ENCODE measurements around the gene CNGA1.
"Not testable (repeated sequence)": the region's sequence is repeated elsewhere in the genome, so short reads cannot be mapped to it uniquely, and the experiment has no call there.

CNGA1 gene

DNA sequence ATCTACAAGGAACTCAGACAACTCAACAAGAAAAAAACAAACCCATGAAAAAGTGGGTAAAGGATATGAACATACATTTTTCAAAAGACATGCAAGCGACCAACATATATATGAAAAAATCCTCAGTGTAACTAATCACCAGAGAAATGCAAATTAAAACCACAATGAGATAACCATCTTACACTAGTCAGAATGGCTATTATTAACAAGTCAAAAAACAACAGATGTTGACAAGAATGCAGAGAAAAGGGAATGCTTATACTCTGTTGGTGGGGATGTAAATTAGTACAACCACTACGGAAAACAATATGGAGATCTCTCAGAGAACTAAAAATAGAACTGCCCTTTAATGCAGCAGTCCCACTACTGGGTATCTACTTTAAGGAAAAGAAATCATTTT is 12.2 kb upstream of the CNGA1 start:
- no peak for DNase-seq

DNA sequence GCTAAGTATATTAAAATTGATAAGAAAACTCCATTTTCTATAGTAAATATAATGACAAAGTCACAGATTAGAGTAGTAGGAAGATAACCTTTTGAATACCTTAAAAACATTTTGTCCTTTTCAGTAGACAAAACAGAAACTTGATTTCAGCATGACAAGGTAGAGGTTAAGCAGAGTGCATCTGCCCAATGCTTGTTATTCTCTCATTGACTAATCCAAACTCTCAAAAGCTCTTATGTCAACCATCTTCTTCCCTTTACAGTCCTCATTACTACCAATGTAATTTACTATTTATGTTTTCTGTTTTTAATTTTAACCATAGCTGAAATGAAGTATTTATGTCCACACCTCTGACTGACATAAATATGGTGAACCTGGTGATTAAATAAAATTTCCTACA is 11.2 kb upstream of the CNGA1 start:
- DNase-seq = no peak

DNA sequence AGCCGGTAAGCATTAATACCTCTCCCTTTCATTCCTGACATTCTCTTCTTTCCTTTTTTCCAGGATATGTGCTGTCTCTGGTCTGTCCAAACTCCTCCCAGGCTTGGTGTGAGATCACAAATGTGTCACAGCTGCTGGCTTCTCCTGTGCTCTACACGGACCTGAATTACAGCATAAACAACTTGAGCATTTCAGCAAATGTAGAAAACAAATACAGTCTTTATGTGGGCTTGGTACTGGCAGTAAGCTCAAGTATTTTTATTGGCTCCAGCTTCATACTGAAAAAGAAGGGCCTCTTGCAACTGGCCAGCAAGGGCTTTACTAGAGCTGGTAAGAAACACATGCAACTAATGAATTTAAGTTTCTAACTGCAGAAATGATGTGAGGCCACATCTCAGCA is 8.5 kb upstream of the CNGA1 start:
- DNase-seq = no peak

DNA sequence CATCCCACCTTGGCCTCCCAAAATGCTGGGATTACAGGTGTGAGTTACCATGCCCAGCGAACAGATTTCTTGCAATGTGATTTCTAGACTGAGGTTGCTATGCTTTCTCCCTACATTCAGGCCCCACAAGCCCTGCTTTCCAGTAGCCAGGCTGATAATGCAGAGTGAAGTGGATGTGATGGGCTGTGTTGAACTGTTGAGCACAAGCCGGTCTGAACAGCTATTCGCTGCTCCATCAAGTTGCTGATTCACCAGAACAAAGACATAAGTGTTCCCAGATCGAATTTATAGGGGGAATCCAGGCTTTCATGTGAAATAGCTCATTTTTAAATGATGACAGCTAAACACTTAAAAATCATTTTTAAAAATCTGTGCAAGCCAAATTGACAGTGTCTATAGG is 8.0 kb upstream of the CNGA1 start:
- DNase-seq = no peak

DNA sequence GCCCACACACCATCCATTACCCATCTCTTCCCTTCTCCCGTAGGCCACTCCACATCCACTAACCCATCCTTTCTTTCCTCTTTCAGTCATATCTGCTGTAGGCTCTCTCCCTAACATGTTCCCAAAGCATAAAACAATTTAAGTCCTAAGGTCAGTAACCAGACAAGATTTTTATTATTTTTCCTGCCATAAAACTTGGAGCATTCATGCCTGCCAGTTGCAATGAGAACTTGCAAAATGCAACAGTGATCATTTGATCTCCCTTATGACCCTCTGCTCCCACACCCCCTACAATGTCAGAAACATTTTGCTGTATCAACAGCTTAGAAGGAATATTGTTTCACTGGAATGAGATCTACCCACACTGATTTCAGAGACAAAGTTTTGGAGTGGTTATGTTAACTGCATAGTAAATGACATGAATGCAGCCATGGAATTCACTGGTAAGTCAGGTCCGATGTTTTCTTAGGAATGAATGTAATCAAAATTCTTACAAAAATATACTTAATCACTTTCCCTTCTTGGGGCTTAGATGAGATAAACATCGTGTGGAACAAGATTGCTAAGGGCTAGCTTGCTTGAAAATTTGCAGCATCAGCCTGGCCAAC is 5.8 kb upstream of the CNGA1 start:
- DNase-seq = no peak

DNA sequence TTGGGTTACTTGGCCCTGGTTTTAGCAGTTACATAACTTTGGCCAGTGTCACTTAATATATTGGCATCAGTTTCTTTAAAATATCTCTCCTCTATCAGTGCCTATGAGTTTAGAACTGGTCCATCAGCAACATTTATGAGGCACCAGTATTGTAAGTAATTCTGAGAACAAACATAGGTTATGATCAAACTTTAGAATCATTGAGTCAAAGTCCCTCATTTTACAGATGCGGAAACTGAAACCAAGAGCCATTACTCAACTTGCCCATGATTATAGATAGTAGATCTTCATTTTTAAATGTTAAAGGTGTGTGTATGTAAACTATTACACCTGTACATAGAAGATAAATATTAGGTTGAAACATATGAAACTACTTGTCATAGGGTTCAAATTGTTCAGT is 4.6 kb upstream of the CNGA1 start:
- DNase-seq = no peak

DNA sequence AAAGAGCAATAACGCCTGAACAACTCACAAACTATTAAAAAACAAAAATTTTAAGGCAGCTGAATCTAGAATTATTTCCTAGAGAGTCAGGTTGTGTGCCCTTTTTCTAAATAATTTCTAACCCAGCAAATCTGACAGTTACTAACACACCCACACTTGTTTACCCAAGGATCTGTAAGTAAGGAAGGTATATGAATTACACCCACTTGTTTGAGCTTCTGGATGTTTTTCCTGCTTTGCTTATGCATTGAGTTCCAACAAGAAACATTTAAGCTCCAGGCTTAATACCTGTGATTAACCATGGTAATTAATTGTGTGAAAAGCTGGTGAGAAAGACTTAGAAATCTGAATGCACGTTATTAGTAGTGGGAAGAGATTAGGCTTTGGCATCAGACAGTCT is 1.6 kb upstream of the CNGA1 start:
- DNase-seq = no peak

DNA sequence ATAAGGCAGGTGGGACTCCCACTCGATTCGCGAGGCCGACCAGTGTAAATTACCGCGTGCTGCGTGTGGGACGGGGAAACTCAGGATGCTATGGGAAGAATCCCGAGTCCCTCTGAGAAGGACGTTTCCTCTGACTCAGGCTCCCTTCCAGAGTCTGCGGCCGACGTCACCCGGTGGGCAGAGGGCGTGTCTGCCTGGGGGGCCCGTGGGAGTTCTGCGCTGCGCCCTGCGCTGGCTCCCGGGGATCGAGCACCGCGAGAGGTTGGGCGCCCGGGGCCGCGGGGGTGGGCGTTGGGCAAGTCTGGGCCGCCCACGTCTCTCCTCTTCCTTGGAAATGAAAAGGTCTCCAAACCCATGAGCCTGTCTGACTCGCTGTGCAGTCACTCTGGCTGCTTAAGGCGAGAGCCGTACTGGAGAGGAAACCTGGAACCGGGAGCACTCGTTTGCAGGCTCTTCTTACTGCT is 659 bp upstream of the CNGA1 start:
- DNase-seq = no peak

DNA sequence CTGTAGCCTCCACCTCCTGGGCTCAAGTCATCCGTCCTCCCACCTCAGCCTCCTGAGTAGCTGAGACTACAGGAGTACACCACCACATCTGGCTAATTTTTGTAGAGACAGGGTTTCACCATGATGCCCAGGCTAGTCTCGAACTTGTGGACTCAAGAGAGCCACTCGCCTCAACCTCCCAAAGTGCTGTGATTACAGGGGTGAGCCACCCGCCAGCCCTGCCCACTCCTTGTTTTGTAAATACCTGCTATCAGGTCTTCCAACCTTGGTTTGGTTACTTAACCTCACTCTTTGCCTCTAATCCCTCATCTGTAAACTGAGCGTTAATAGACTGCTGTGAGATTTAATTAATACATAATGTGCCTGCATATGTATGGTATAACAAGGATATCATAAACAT is 803 bp downstream of the CNGA1 start:
- DNase-seq = no peak

DNA sequence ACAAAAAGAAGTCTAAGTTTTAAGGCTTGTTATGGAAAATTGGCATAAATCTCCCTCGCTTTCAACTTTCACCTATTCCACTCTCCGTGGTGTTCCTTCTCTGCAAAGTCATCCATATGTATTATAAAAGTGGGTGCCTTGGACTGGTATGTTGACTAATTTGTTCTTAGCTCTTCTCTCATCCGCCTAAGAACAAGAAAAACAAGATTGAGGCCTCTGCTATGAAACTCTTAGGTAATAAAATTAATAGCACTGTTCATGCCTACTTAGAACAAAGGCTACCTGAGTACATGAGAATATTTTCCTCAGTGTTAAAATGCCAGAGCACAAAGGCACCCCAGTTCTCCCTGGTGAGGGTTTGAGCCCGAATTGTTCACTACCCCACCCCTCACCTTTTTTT is 1.3 kb downstream of the CNGA1 start:
- DNase-seq = no peak

DNA sequence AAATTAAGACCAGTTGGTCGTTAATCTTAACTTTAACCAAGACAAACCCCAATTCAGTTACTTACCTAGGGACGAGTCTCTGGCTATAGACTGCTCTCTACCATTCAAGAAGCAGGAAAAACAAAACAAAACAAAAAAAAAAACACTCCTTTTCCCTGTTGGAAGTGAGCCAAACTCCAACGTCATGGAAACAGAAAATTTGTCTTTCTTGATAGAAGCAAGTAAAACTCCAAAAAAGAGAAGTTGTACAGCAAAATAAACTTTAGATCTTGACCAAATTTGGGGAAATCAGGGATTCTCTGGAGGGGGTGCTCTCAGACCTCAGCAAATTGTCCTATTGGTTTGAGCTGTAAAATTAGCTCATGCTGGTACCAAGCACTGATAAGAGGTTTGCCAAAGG is 3.7 kb downstream of the CNGA1 start:
- DNase-seq = no peak

DNA sequence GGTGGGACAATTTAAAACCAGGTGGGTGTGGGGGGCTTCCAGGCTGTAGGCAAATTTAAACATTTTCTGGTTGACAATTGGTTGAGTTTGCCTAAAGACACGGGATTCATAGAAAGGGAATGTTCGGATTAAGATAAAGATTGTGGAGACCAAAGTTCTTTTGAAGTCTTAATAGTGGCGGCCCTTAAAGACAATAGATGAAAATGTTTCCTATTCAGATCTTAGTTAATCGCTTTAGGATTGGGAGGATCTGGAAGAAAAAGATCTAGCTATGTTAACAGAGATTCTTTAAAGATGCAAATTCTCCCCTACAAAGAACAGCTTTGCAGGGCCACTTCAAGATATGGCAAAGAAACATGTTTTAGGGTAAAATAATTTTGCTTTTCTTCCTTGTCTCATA is 4.8 kb downstream of the CNGA1 start:
- DNase-seq = no peak

DNA sequence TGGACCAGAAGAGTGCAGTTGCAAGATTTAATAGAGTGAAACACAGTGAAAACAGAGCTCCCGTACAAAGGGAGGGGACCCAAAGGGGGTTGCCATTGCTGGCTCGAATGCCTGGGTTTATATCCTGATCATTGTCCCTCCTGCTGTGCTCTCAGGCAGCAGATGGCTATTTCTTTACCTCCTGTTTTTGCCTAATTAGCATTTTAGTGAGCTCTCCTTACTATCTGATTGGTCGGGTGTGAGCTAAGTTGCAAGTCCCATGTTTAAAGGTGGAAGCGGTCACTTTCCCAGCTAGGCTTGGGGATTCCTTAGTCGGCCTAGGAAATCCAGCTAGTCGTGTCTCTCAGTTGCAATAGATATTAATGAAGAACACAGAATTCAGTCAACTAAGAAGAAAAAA is 5.6 kb downstream of the CNGA1 start:
- not testable (repeated sequence) for DNase-seq

DNA sequence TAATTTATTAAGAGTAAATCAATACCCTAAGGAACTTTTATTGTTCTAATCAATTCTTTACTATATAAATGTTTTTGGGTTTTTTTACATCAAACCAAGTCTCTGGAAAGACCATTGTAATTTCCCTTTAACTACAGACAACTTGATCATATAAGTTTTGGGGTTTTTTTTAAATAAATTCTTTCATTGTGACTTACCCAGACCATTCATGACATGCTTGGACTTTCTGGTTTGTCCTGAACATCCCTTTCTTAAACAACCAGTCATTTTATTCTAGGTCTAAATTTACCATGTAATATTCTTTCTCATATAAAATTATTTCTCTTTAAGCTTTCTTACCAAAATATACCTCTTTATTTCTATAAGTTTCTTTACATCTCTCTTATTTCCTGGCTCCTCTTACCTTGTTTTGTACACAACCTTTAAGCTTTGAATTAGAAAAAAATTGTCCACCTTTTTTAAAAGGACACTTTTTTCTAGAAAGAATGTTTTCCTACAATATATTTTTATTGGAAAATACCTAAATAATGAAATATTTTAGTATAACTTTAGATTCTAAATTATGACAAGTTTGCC is 8.4 kb downstream of the CNGA1 start:
- DNase-seq = no peak

DNA sequence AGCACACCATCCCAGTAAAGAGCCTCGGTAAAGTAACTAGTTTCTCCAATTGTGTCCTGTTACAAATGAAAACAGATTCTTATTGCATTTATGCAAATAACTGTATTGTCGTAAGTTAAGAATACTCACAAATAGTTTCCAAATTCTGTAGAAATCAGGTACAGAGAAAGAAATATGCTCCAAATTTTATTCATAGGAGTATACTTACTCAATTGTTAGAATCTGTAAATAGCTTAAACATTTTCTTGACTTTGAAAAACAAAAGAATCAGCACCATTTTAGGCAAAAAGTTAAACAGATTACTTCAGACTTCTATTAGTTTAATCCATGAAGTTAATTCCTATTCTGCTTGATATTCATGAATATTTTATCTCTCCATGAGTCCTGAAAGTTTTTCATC is 10.7 kb downstream of the CNGA1 start:
- no peak for DNase-seq

DNA sequence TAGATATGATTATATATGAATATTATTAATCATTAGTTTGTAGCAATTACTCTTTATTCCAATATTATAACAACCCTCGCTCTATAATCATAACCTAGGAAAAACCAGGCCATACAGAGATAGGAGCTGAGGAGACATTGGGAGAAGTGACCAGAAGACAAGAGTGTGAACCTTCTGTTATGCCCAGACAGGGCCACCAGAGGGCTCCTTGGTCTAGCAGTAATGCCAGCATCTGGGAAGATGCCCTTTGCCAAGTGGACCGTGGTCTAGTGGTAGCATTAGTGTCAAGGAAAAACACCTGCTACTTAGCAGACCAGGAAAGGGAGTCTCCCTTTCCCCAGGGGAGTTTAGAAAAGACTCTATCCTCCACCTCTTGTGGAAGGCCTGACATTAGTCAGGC is 12.9 kb downstream of the CNGA1 start:
- not testable (repeated sequence) for DNase-seq

DNA sequence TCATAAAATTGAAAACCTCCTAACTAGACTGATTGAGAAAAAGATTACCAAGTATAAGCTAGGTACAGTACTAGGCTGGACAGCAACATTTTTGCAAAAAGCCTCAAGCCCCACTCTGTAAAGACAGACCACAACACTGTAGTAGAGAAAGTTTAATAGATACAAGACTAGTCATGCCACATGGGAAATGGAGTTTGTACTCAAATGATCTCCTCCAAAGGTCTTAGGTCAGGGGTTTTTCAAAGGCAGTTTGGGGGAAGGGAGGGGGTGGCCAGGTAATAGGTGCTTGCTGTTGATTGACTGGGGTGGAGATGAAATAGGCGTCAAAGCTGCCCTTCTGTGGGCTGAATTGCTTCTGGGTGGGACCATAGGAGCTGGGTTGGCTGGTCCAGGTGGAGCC is 14.2 kb downstream of the CNGA1 start:
- DNase-seq = no peak

DNA sequence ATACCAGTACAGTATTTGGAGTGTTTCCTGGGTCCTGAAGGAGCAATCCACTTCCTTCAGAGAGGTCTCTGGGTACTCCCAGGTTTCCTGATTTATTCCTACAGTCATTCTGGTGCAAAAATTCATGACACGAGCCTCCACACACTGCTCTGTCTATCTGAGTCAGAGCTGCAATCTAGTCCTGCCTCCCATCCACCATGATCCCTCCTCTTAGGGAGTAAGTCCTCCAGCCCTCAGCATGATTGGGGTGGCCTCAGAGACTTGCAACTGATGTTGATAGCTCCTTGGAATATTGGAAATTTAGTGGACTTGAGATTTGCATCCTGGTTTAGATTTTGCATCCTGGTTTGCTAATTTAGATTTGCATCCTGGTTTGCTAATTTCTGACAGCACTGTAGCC is 20.5 kb downstream of the CNGA1 start:
- no peak for DNase-seq

DNA sequence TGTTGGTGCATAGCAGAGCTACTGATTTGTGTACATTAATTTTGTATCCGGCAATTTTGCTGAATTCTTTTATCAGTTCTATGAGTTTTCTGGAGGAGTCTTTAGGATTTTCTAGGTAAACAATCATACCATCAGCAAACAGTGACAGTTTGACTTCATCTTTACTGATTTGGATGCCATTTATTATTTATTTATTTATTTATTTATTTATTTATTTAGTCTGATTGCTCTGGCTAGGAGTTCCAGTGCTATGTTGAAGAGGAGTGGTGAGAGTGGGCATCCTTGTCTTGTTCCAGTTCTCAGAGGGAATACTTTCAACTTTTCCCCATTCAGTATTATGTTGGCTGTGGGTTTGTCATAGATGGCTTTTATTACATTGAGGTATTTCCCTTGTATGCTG is 24.0 kb downstream of the CNGA1 start:
- not testable (repeated sequence) for DNase-seq

DNA sequence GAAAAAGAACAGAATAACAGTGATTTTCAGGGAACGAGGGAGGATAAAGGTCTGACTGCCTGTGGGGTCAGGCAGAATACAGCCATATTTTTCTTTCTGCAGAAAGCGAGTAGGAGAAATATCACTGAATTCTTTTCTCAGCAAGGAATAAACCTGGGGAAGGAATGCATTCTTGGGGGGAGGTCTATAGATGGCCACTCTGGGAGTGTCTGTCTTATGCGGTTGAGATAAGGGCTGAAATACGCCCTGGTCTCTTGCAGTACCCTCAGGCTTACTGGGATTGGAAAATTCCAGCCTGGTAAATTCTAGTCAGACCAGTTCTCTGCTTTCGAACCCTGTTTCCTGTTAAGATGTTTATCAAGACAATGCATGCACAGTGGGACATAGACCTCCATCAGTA is 26.3 kb downstream of the CNGA1 start:
- DNase-seq = no peak

DNA sequence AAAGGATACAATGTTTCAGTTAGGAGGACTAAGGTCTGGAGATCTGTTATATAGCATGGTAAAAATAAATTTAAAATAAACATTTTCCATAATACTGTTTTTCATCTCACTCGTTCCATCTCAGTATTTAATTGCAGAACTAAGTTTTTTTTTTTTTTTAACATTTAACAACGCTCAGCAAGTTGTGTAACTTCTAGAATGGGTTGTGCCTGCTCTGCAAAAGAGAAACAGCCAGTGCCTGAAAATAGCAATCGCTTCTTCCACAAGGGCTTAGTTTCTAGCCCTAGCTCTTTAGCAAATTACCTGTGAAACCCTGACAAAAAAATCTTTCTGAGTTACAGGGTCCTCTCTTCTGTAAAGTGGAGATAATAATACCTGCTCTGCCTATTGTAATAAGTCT is 41.9 kb downstream of the CNGA1 start:
- no peak for DNase-seq

DNA sequence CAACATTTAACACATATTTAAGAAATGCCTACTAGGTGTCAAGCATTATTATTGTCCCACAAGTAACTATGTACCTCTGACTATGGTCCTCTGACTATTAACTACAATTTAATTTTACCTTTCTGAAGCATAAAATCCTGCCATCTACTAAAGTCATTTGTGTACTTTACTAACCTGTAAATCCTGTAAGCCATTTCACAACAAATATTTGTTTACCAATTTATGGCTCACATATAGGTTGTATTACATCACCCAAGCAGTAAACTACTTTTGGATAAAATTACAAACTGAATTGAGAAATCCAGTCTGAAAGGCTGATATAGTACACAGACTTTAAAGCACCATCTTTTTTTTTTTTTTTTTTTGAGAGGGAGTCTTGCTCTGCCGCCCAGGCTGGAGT is 43.8 kb downstream of the CNGA1 start:
- no peak for DNase-seq

DNA sequence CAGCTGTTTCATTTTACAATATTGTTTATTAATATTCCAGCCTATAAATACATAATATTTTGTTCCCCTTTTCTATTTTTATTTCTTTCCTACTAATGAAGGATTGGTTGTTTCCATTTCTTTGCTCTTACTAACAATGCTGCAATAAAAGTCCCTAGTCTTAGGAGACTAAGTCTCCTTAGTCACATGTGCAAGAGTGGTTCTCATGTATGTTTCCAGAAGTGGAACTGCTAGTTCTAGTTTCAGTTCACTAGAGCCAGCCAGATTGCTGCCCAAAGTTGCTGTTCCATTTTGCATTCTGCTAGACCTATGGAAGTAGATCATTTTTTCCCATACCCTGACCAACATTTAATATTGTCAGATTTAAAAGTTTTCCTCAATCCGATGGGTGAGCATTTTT is 44.3 kb downstream of the CNGA1 start:
- DNase-seq = no peak

DNA sequence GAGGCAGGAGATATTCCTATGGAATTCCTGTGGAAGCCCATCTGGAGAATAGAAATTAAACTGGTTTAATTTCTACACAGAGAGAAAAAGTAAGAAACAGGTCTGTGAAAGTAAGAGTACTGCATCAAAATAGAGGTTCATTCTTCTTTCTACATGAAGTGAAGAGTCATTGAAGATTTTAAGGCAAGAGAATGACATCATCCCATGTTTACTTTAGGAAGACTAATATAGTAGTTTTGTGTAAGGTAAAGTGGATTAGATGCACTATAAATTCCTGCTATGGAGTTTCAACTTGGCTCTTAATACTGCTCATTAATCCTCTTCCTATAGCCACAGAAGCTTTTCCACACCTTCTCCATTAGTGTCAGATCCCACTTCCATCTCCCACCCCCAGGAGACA is 47.6 kb downstream of the CNGA1 start:
- no peak for DNase-seq

DNA sequence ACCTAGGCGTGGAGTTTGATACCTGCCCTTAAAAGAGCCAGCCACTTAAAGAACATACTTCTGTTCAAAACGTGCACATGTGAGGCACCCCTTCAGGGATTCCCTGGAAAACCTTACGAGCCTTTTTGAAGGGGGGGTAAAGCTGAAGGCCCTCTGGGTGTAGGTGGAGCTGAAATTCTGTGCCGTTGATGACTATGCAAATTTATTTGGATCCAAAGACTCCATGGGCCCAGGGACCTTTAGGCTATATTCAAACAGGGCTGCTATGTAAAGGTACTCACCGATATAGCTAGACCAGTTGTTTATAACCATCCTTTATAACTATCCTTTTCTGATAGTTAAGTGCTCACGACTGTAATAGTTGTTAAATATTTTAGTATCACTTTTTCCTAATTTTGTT is 61.8 kb downstream of the CNGA1 start:
- no peak for DNase-seq

DNA sequence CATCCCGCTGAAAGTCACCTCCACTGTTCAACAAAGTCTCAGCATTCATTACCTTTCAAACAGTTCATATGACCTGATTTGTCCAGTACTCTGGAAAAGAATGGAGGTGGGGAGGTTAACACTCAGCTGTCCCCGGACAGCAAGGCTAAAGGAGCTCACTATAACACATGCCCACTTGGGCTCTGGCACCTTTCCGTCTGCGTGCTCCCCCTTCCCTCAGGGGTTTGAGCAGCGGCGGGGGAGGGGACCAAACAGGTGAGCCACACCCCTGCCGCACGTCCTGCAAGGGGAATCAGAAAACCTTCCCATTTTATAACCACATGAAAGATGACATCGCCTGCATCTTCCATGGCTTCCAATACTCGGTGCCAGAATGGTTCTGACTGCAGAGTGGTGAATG is 62.2 kb downstream of the CNGA1 start:
- DNase-seq = no peak

All from SIG-M5 (cell line).